HUES64 (cell line): ENCODE results near the gene NXPH1.

ENCODE experiments used
- H3K27ac ChIP-seq: 2 replicates; pipeline ENCODE4 v1.7.0; 2013; ENCODE audit warnings: low read depth, low read length, inconsistent platforms
- H3K27me3 ChIP-seq: 2 replicates; pipeline ENCODE4 v1.6.1; 2013; ENCODE audit warnings: mild to moderate bottlenecking, low read length; ENCODE audit not compliant: insufficient read depth
- H3K36me3 ChIP-seq: 2 replicates; pipeline ENCODE4 v1.6.1; 2013; ENCODE audit warnings: mild to moderate bottlenecking, low read length; ENCODE audit not compliant: insufficient read depth
- H3K4me1 ChIP-seq: 2 replicates; pipeline ENCODE4 v1.6.1; 2013; ENCODE audit warnings: mild to moderate bottlenecking, low read length, moderate library complexity; ENCODE audit not compliant: insufficient read depth
- H3K4me3 ChIP-seq: 2 replicates; pipeline ENCODE4 v1.5.1; 2013; ENCODE audit warnings: mild to moderate bottlenecking, low read length, moderate library complexity
- H3K9ac ChIP-seq: 2 replicates; pipeline ENCODE4 v1.6.1; 2013; ENCODE audit warnings: mild to moderate bottlenecking, low read depth, low read length
- H3K9me3 ChIP-seq: 2 replicates; pipeline ENCODE4 v1.6.1; 2013; ENCODE audit warnings: low read depth, low read length; ENCODE audit not compliant: insufficient read depth
- WGBS: fragments of 150-250, 120-280 bp; methylation state at CpG from one replicate; pipeline ENCODE4 v1.1.7; 2013; ENCODE audit warnings: missing lambda C conversion rate; 5-methylcytosine and 5-hydroxymethylcytosine counted together

Gene NXPH1

DNA sequence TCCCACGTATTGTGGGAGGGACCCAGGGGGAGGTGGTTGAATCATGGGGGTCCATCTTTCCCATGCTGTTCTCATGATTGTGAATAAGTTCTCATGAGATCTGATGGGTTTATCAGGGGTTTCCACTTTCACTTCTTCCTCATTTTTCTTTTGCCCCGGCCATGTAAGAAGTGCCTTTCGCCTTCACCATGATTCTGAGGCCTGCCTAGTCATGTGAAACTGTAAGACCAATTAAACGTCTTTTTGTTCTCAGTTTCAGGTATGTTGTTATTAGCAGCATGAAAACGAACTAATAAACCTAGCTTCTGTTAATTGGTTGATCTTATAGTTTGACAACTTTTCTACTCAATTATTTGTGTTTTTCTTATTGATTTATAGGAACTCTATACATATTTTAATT is 206.3 kb downstream of the NXPH1 start:
- 99% methylated on average over 5 of the region's 5 CpGs for WGBS
- H3K27ac ChIP-seq = no peak overlapping the region
- H3K4me1 ChIP-seq = peaks cover 25% of the 10 kb centered on the region; the same call in 1 of the 2 replicates
- no peaks in the 10 kb centered on the region for H3K27me3 ChIP-seq
- no peak overlapping the region for H3K4me3 ChIP-seq
- no peaks in the 10 kb centered on the region for H3K36me3 ChIP-seq
- no peaks in the 10 kb centered on the region for H3K9me3 ChIP-seq
- no peak overlapping the region for H3K9ac ChIP-seq

GRCh38 chr7:8640671-8641070 is 207.3 kb downstream of the NXPH1 start:
- Histone ChIP-seq H3K9me3 (no peaks in the 10 kb centered on the region), H3K4me1 (peaks cover 25% of the 10 kb centered on the region; the same call in 1 of the 2 replicates), H3K9ac (no peak overlapping the region), H3K36me3 (no peaks in the 10 kb centered on the region), H3K4me3 (no peak overlapping the region), H3K27ac (no peak overlapping the region), H3K27me3 (no peaks in the 10 kb centered on the region)
- 89% methylated on average over 1 of the region's 1 CpG for WGBS

DNA sequence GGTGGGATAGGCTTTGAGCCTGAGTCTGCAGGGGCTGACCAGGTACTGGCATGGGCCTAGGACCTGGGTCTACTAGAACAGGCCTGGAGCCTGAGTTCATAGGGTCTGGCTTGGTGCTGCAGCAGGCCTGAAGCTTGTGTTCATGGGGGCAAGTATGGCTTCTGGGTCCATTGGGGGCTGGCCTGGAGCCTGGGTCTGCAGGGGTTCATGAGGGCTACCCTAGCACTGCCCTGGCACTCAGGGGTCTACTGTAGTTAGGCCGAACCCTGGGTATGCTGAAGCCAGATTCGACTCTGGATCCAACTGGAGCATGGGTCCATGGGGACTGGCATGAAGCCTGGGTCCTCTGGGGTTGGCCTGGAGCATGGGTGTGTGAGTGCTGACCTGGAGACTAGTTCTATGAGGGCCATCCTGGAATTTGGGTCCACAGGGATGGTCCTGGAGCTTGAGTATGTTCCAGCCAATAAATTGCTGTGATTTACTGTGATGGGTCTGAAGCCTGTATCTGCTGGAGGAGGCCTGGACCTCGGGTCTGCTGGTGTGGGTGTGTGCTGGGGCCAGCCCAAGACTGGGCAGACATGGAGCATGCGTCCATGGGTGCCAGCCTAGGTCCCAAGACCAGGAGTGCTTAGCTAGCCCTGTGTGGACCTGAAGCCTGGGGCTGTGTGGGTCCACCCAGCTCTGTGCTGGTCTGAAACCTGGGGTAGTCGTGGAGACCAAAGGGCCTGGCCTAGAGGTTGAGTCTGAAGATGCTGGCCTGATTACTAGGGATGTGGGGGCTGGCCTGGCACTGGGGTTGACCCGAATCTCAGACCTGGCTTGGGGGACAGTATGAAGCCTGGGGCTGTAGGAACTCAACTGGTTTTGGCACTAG is 235.5 kb downstream of the NXPH1 start:
- no peaks in the 10 kb centered on the region for H3K4me1 ChIP-seq
- peaks cover 10% of the 10 kb centered on the region; the same call in 1 of the 2 replicates for H3K9me3 ChIP-seq
- 89% methylated on average over 6 of the region's 6 CpGs for WGBS
- H3K36me3 ChIP-seq = no peaks in the 10 kb centered on the region
- no peaks in the 10 kb centered on the region for H3K27me3 ChIP-seq
- H3K9ac ChIP-seq = no peak overlapping the region
- no peak overlapping the region for H3K27ac ChIP-seq
- H3K4me3 ChIP-seq = no peak overlapping the region

DNA sequence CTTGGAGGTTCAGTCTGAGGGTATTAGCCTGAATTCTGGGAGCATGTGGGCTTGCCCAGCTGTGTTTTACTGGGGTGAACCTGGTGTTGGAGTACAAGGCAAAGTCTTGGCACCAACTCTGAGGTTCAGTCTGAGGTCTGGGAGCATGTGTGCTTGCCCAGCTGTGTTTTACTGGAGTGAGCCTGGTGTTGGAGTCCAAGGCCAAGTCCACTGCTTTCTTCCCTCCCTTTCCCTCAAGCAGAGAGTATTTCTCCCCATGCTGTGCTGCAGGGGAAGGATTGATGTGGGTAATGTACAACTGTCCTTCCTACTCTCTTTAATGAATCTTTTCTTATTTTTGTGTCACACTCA is 236.1 kb downstream of the NXPH1 start:
- Histone ChIP-seq H3K27ac (no peak overlapping the region), H3K9ac (no peak overlapping the region), H3K4me1 (no peaks in the 10 kb centered on the region), H3K36me3 (no peaks in the 10 kb centered on the region), H3K27me3 (no peaks in the 10 kb centered on the region), H3K9me3 (peaks cover 10% of the 10 kb centered on the region; the same call in 1 of the 2 replicates), H3K4me3 (no peak overlapping the region)

DNA sequence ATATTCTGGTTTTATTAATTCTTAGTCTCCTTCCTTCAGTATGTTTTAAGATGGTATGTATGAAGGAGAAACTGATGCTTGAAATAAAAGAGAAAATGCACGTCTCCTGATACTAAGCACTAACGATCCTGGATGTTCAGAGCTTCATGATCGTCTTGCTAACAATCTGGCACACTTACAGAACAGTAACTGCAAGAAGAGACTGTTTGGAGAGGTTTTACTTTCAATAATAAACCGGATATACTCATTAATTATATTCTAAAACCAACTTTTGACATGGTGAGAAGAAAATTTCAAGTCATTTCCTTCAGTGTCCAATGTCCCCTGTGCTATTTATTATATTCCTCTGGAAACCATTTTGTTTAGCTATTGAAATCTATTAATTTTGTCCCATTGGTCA is 251.0 kb downstream of the NXPH1 start:
- no peak overlapping the region for H3K4me3 ChIP-seq
- H3K36me3 ChIP-seq = no peaks in the 10 kb centered on the region
- H3K9me3 ChIP-seq = no peaks in the 10 kb centered on the region
- H3K9ac ChIP-seq = no peak overlapping the region
- no peak overlapping the region for H3K27ac ChIP-seq
- H3K4me1 ChIP-seq = no peaks in the 10 kb centered on the region
- WGBS = 88% methylated on average over 4 of the region's 4 CpGs
- H3K27me3 ChIP-seq = no peaks in the 10 kb centered on the region

DNA sequence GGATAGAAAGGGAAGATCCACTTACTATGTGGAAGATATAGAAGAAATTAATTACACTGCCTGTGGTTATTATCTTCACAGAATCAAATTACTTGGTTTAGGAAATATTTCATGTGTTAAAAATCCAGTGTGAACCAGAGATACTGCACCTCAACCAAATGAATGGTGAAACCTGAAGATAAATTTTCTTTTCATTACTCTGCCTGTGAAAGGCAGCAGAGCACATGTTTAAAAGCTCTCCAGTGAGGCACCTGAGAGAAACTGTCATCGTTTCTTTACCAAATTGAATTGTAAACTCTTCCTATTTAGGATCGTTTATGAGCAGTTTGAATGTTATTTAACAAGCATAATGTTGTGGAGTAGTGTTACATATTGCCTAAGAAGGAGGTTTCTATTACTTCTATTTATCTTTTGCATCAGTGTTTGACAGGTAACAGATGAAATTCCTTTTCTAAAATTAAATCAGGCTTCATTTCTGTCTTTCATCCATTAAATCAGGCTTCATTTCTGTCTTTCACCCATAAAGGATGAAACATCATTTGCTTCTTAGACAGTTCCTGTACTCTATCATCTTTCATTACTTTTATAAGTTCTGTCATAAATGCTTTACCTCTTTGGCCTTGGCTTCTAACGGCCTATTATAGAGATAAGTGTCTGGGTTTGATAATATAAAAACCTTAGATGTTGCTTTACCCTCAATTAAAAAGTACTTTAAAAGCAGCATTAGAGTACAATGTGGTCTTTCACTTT is 266.6 kb downstream of the NXPH1 start:
- no peaks in the 10 kb centered on the region for H3K4me1 ChIP-seq
- H3K9ac ChIP-seq = no peak overlapping the region
- H3K27ac ChIP-seq = no peak overlapping the region
- 90% methylated on average over 1 of the region's 3 CpGs for WGBS
- H3K36me3 ChIP-seq = no peaks in the 10 kb centered on the region
- no peaks in the 10 kb centered on the region for H3K9me3 ChIP-seq
- H3K27me3 ChIP-seq = no peaks in the 10 kb centered on the region
- H3K4me3 ChIP-seq = no peak overlapping the region

DNA sequence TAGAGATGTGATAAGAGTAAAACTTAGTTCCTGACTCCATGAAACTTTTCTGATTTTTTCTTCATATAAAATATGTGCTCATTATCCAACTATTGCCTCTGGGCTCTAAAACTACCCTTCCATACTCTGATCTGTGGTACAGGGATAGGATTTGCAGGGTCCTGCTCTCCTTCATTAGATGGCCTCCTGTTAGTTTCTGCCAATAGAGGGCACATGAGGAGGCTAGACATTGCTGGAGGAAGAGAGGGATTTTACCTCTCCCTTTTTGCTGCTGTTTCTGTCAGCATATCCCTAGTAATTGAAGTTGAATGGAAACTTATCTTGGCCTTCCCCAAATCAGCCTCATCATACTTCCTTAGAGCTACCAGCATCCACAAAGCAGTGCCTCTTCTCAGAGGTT is 269.4 kb downstream of the NXPH1 start:
- Histone ChIP-seq H3K4me1 (no peaks in the 10 kb centered on the region), H3K27me3 (no peaks in the 10 kb centered on the region), H3K9ac (no peak overlapping the region), H3K4me3 (no peak overlapping the region), H3K9me3 (no peaks in the 10 kb centered on the region), H3K36me3 (no peaks in the 10 kb centered on the region), H3K27ac (no peak overlapping the region)

- H3K27ac ChIP-seq = no peak overlapping the region
- H3K27me3 ChIP-seq = no peaks in the 10 kb centered on the region
- H3K9ac ChIP-seq = no peak overlapping the region
- no peak overlapping the region for H3K4me3 ChIP-seq
- H3K4me1 ChIP-seq = no peaks in the 10 kb centered on the region
- WGBS = 67% methylated on average over 1 of the region's 2 CpGs
- no peaks in the 10 kb centered on the region for H3K36me3 ChIP-seq
- no peaks in the 10 kb centered on the region for H3K9me3 ChIP-seq
These were observed 276.7 kb downstream of the NXPH1 start for GRCh38 chr7:8710124-8710523.

GRCh38 chr7:8714791-8715190 is 281.4 kb downstream of the NXPH1 start:
- no peaks in the 10 kb centered on the region for H3K36me3 ChIP-seq
- no peaks in the 10 kb centered on the region for H3K9me3 ChIP-seq
- H3K4me1 ChIP-seq = no peaks in the 10 kb centered on the region
- H3K27ac ChIP-seq = no peak overlapping the region
- no peak overlapping the region for H3K9ac ChIP-seq
- no peaks in the 10 kb centered on the region for H3K27me3 ChIP-seq
- no peak overlapping the region for H3K4me3 ChIP-seq

DNA sequence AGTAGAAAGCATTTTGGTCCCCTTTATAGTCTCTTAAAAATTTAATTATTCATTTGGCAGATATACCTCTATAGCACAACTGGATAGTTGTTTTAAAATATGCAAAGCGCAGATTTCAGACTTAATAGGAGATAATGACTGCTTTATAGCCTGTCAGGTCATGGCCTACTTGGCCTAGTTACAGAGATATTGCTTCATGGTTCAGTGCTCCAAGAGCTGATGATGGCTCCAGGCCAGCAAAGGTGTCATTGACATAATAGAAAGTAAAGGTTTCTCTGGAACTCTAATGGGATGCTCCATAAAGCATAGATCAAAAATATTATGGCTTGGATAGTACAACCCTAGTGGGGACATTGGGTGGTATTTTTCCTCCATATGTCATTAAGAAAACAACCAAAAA is 285.7 kb downstream of the NXPH1 start:
- Histone ChIP-seq H3K4me1 (no peaks in the 10 kb centered on the region), H3K9me3 (no peaks in the 10 kb centered on the region), H3K36me3 (no peaks in the 10 kb centered on the region), H3K4me3 (no peak overlapping the region), H3K9ac (no peak overlapping the region), H3K27me3 (no peaks in the 10 kb centered on the region), H3K27ac (no peak overlapping the region)
- WGBS = 95% methylated on average over 1 of the region's 1 CpG

GRCh38 chr7:8724080-8724718 is 290.8 kb downstream of the NXPH1 start:
- H3K27me3 ChIP-seq = no peaks in the 10 kb centered on the region
- 26% methylated on average over 3 of the region's 4 CpGs for WGBS
- no peaks in the 10 kb centered on the region for H3K9me3 ChIP-seq
- no peaks in the 10 kb centered on the region for H3K4me1 ChIP-seq
- no peak overlapping the region for H3K9ac ChIP-seq
- no peaks in the 10 kb centered on the region for H3K36me3 ChIP-seq
- no peak overlapping the region for H3K27ac ChIP-seq
- no peak overlapping the region for H3K4me3 ChIP-seq
